OCI-LY3 (cell line): ENCODE results near the gene RAC3.
A peak's percentile ranks its signal among the peaks of the same experiment; 100 is the strongest.

ENCODE experiments used
- H2AFZ ChIP-seq: fragments of 200-600, 300-600 bp; shearing (Covaris generic); 2 replicates; pipeline ENCODE4 v1.6.0; 2014; ENCODE audit warnings: antibody characterized with exemption, low read depth, low read length
- H3K27ac ChIP-seq: fragments of 200-600, 300-600 bp; sonication (generic); 2 replicates; pipeline ENCODE4 v1.5.1; 2014; ENCODE audit warnings: mild to moderate bottlenecking, low read length, moderate library complexity, mixed read lengths
- H3K27me3 ChIP-seq: fragments of 200-600, 300-600 bp; sonication (generic); 2 replicates; pipeline ENCODE4 v1.6.1; 2014; ENCODE audit warnings: low read depth, low read length, mixed read lengths
- H3K36me3 ChIP-seq: fragments of 200-600, 300-600 bp; sonication (generic); replicated peaks from 2 replicates; pipeline ENCODE3; 2014; ENCODE audit warnings: low read depth, low read length, mixed read lengths
- H3K4me1 ChIP-seq: fragments of 300-600, 200-600 bp; sonication (generic); 2 replicates; pipeline ENCODE4 v1.6.1; 2014; ENCODE audit warnings: low read length, mixed read lengths
- H3K4me2 ChIP-seq: fragments of 200-600, 300-600 bp; sonication (generic); 2 replicates; pipeline ENCODE4 v1.6.1; 2014; ENCODE audit warnings: low read length, mixed read lengths
- H3K4me3 ChIP-seq: fragments of 300-600, 200-600 bp; sonication (generic); 2 replicates; pipeline ENCODE4 v1.5.1; 2014; ENCODE audit warnings: antibody characterized with exemption, mild to moderate bottlenecking, low read length, moderate library complexity
- H3K79me2 ChIP-seq: fragments of 300-600, 200-600 bp; shearing (Covaris generic); 2 replicates; pipeline ENCODE4 v1.6.1; 2014; ENCODE audit warnings: mild to moderate bottlenecking, low read length, mixed read lengths
- H3K9ac ChIP-seq: fragments of 300-600, 200-600 bp; shearing (Covaris generic); 2 replicates; pipeline ENCODE4 v1.6.0; 2014; ENCODE audit warnings: mild to moderate bottlenecking, low read length, moderate library complexity
- H3K9me3 ChIP-seq: fragments of 200-600, 300-600 bp; shearing (Covaris generic); 2 replicates; pipeline ENCODE4 v1.6.1; 2014; ENCODE audit warnings: low read length, mixed read lengths; ENCODE audit not compliant: insufficient read depth
- H4K20me1 ChIP-seq: fragments of 200-600, 300-600 bp; sonication (generic); 2 replicates; pipeline ENCODE4 v1.6.1; 2016; ENCODE audit warnings: low read length, mixed read lengths; ENCODE audit not compliant: insufficient read depth
- EZH2phosphoT487 ChIP-seq: fragments of 200-600 bp; shearing (Covaris generic); IDR thresholded peaks from 2 replicates; pipeline ENCODE4 v1.6.1; 2018; ENCODE audit warnings: antibody characterized with exemption, mixed run types, low read depth
- TF ChIP-seq, protein P1 (sequence below): fragments of 200-600, 300-600 bp; sonication (generic); IDR thresholded peaks from 2 replicates; pipeline ENCODE4 v1.5.1; 2014; ENCODE audit warnings: antibody characterized with exemption, low read length, low read depth

The RAC3 gene

GRCh38 chr17:82048571-82048971 is 17.1 kb downstream of the RAC3 start:
- Histone ChIP-seq H3K27ac (no peak overlapping the region), H4K20me1 (peaks cover 7% of the 10 kb centered on the region; the same call in 1 of the 2 replicates), H3K4me1 (peaks cover 13% of the 10 kb centered on the region)

GRCh38 chr17:82049106-82049505 is 17.6 kb downstream of the RAC3 start:
- H4K20me1 ChIP-seq = peaks cover 7% of the 10 kb centered on the region; the same call in 1 of the 2 replicates
- H3K4me3 ChIP-seq = no peak overlapping the region
- H3K9me3 ChIP-seq = no peaks in the 10 kb centered on the region
- no peaks in the 10 kb centered on the region for H3K36me3 ChIP-seq
- no peak overlapping the region for H3K9ac ChIP-seq
- H2AFZ ChIP-seq = no peak overlapping the region
- no peak overlapping the region for H3K27ac ChIP-seq
- H3K4me1 ChIP-seq = peaks cover 13% of the 10 kb centered on the region
- peaks cover 18% of the 10 kb centered on the region for H3K79me2 ChIP-seq
- no peak overlapping the region for H3K4me2 ChIP-seq
- TF ChIP-seq EZH2phosphoT487 = no peak
- TF ChIP-seq, protein P1, sequence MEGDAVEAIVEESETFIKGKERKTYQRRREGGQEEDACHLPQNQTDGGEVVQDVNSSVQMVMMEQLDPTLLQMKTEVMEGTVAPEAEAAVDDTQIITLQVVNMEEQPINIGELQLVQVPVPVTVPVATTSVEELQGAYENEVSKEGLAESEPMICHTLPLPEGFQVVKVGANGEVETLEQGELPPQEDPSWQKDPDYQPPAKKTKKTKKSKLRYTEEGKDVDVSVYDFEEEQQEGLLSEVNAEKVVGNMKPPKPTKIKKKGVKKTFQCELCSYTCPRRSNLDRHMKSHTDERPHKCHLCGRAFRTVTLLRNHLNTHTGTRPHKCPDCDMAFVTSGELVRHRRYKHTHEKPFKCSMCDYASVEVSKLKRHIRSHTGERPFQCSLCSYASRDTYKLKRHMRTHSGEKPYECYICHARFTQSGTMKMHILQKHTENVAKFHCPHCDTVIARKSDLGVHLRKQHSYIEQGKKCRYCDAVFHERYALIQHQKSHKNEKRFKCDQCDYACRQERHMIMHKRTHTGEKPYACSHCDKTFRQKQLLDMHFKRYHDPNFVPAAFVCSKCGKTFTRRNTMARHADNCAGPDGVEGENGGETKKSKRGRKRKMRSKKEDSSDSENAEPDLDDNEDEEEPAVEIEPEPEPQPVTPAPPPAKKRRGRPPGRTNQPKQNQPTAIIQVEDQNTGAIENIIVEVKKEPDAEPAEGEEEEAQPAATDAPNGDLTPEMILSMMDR = no peak
- no peaks in the 10 kb centered on the region for H3K27me3 ChIP-seq

More at GRCh38 chr17:82048571-82048971, 17.1 kb downstream of the RAC3 start:
- Histone ChIP-seq H3K4me3 (no peak overlapping the region), H3K9ac (no peak overlapping the region), H3K4me2 (no peak overlapping the region), H3K36me3 (no peaks in the 10 kb centered on the region), H3K79me2 (peaks cover 18% of the 10 kb centered on the region), H2AFZ (no peak overlapping the region), H3K27me3 (no peaks in the 10 kb centered on the region), H3K9me3 (no peaks in the 10 kb centered on the region)
- TF ChIP-seq, protein P1 = no peak
- TF ChIP-seq EZH2phosphoT487 = no peak

DNA sequence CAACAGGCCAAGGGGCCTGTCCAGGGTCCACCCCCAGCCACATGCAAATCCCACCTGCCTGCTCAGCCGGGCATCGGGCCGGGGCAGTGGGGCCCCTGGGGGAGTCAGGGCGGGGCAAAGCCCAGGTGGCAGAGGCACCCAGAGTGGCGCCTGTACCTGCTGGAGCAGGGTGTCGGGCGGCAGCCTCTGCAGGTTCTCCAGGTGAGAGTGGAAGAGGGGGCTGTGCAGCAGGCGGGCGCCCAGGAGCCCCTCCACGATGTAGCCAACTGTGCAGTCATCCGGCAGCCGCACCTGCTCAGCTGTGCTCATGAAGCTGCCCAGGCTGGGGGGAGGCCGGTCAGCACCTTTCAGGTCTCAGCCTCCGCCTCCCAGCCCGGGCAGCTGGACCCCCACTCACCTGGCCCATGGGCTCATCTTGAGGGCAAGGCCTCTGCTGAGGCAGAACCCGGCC is 18.1 kb downstream of the RAC3 start:
- H3K4me2 ChIP-seq = no peak overlapping the region

DNA sequence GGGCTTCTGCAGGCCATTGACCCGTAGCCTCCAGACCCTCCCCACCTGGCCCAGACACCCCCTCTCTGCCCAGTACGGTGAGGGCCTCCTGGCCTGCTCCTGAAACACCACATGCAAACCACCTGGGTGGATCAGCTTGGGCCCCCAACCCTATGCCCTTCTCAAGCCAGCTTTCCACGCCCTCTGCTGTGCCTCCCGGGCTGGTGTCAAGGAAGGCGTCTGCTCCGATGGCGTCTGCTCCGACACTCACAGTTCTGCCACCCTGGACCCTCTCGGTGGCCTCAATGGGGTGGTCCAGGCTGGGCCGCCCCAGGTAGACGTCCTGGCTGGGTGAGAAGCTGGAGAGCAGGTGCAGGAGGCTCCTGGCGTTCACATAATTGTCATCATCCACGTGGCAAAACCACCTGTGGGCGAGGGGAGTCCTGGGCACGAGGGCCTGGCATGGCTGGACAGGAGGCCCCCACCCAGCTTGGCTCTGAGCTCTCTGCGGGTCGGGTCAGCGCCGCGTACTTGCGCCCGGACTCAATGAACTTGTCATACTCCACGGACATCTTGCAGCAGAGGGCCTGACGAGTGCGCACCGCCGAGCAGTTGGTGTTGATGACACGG is 18.8 kb downstream of the RAC3 start:
- H3K27ac ChIP-seq = no peak overlapping the region
- H2AFZ ChIP-seq = no peak overlapping the region
- peak overlapping the region; percentile 88; the same call in 1 of the 2 replicates for H3K4me2 ChIP-seq
- no peak overlapping the region for H3K9ac ChIP-seq
- H4K20me1 ChIP-seq = peaks cover 7% of the 10 kb centered on the region; the same call in 1 of the 2 replicates
- no peak overlapping the region for H3K4me3 ChIP-seq
- H3K36me3 ChIP-seq = peaks cover 5% of the 10 kb centered on the region
- H3K79me2 ChIP-seq = peaks cover 18% of the 10 kb centered on the region
- TF ChIP-seq, protein P1 = no peak
- TF ChIP-seq EZH2phosphoT487 = no peak
- H3K9me3 ChIP-seq = no peaks in the 10 kb centered on the region
- peaks cover 13% of the 10 kb centered on the region for H3K4me1 ChIP-seq
- no peaks in the 10 kb centered on the region for H3K27me3 ChIP-seq

More for the DNA sequence above, 18.1 kb downstream of the RAC3 start:
- no peak for TF ChIP-seq EZH2phosphoT487
- TF ChIP-seq, protein P1 = no peak
- Histone ChIP-seq H3K9me3 (no peaks in the 10 kb centered on the region), H3K79me2 (peaks cover 18% of the 10 kb centered on the region), H3K27ac (no peak overlapping the region), H3K4me1 (peaks cover 13% of the 10 kb centered on the region), H4K20me1 (peaks cover 7% of the 10 kb centered on the region; the same call in 1 of the 2 replicates), H3K27me3 (no peaks in the 10 kb centered on the region), H3K36me3 (no peaks in the 10 kb centered on the region), H3K9ac (no peak overlapping the region), H3K4me3 (no peak overlapping the region), H2AFZ (no peak overlapping the region)
